Left lung (tissue), 10 donors: Measurements from ENCODE around the gene EGFR. TPM values are rescaled to one million over a fixed set of nuclear protein-coding genes. Genes with fewer than 3 reads are reported as not detected.
A peak's percentile ranks its signal among the peaks of the same experiment; 100 is the strongest.

Experiments used
- ATAC-seq: fragments of 200-7000 bp; cut with Tn5 transposase; one replicate; pipeline ENCODE4 v1.9.1; 2020; ENCODE audit warnings: moderate library complexity
- DNase-seq, 4 donors: peaks; one replicate each; pipeline ENCODE4 v3.0.0-alpha.2; 2013 to 2020
- H3K27ac ChIP-seq, 2 donors: fragments of 200-600 bp; sonication (generic) in 1 of 2; one replicate each; pipeline versions ENCODE4 v1.5.0 to v1.8.0; 2020 to 2021
- H3K27me3 ChIP-seq, 2 donors: fragments of 200-600 bp; sonication (generic) in 1 of 2; one replicate each; pipeline versions ENCODE4 v1.5.0 to v1.8.0; 2020 to 2021
- H3K36me3 ChIP-seq, 2 donors: fragments of 200-600 bp; sonication (generic) in 1 of 2; one replicate each; pipeline versions ENCODE4 v1.5.0 to v1.8.0; 2020 to 2021
- H3K4me1 ChIP-seq, 2 donors: fragments of 200-600 bp; one replicate each; pipeline ENCODE4 v1.8.0; 2021
- H3K4me3 ChIP-seq, 2 donors: fragments of 200-600 bp; sonication (generic) in 1 of 2; one replicate each; pipeline versions ENCODE4 v1.5.0 to v1.8.0; 2020 to 2021; ENCODE audit warnings: mild to moderate bottlenecking in 1 of 2
- H3K9me3 ChIP-seq, 2 donors: fragments of 200-600 bp; sonication (generic) in 1 of 2; one replicate each; pipeline versions ENCODE4 v1.5.0 to v1.8.0; 2020 to 2021
- intact Hi-C, 2 donors: fragments of 100-400 bp; cut with DNase I; formaldehyde crosslinking; loops; one replicate each; pipeline versions ENCODE4 v1.11.2 to v1.14.2; 2022
- polyA plus RNA-seq, 6 donors: library from polyadenylated mRNA; unstranded; fragments of 120-200 nt; gene quantifications; one replicate each; pipeline ENCODE4 v1.2.1, GENCODE V29; 2013; ENCODE audit not compliant: insufficient read length in 6 of 6
- total RNA-seq, 2 donors: library from RNA; stranded (reverse); fragmentation: NEBNext Ultra II Directional; extraction: Animal tissue kit (Norgen Biotek cat#: 25700); gene quantifications; one replicate each; pipeline ENCODE4 v1.2.1, GENCODE V29; 2021
- TF ChIP-seq, protein P1 (sequence below), 2 donors: fragments of 200-600 bp; sonication (generic) in 1 of 2; IDR thresholded peaks; one replicate each; pipeline versions ENCODE4 v1.5.0 to v1.8.0; 2021; ENCODE audit warnings: antibody characterized with exemption in 2 of 2
- donor health status: DM: no; HTN: yes; CAD: no.
- donor health status: DM: no; HTN: no; CAD: no.

EGFR gene
- total and polyA plus RNA-seq, 8 donors = 48.7 to 79.3 (median 54.1) TPM

DNA sequence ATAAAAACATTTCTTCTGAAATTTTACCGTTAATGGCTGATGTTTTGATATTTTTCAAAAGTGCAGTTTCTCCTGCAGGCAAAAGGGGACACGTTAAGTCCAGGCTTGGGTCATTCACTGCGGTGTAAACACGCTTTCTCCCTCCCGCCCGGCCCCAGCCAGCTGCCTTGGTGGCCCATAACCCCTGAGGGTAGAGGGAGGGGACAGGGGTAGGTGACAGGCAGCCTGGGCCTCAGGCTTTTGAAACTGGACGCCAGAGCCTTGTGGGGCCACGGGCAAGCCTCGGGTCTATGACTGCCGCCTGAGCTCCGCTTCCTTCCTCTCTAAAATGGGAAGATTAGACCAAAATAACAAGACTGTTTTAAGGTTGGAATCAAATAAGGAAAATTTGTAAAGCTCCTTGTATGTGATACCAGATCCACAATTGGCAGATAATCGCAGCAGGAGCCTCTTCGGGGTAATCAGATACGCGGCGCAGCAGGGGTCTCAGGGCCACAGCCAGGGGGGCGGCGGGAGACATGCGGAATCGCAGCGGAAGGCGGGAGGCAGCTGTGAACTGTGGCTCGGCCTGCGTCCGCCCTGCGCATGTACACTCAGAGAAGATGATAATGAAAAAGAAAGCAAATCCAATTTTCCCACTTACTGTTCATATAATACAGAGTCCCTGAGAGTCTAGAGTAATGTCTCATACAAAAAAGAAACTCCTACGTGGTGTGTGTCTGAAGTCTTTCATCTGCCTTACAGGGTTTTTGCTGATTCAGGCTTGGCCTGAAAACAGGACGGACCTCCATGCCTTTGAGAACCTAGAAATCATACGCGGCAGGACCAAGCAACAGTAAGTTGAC, 138.3 kb downstream of the EGFR start:
- ATAC-seq (peak; percentile 21), DNase-seq (peak in 2 of 4 donors; percentile 32 to 71)
- Histone ChIP-seq H3K4me3 (no peak overlapping the region), H3K36me3 (peaks cover 0 to 79% of the 10 kb centered on the region in 2 donors), H3K27ac (peak overlapping the region; percentile 41 to 69), H3K9me3 (no peaks in the 10 kb centered on the region), H3K4me1 (peaks cover 0 to 4% of the 10 kb centered on the region in 2 donors), H3K27me3 (no peaks in the 10 kb centered on the region)
- TF ChIP-seq, protein P1, sequence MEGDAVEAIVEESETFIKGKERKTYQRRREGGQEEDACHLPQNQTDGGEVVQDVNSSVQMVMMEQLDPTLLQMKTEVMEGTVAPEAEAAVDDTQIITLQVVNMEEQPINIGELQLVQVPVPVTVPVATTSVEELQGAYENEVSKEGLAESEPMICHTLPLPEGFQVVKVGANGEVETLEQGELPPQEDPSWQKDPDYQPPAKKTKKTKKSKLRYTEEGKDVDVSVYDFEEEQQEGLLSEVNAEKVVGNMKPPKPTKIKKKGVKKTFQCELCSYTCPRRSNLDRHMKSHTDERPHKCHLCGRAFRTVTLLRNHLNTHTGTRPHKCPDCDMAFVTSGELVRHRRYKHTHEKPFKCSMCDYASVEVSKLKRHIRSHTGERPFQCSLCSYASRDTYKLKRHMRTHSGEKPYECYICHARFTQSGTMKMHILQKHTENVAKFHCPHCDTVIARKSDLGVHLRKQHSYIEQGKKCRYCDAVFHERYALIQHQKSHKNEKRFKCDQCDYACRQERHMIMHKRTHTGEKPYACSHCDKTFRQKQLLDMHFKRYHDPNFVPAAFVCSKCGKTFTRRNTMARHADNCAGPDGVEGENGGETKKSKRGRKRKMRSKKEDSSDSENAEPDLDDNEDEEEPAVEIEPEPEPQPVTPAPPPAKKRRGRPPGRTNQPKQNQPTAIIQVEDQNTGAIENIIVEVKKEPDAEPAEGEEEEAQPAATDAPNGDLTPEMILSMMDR (IDR thresholded peaks at IDR 0.05) = no peak
- intact Hi-C loops = no loop called here

DNA sequence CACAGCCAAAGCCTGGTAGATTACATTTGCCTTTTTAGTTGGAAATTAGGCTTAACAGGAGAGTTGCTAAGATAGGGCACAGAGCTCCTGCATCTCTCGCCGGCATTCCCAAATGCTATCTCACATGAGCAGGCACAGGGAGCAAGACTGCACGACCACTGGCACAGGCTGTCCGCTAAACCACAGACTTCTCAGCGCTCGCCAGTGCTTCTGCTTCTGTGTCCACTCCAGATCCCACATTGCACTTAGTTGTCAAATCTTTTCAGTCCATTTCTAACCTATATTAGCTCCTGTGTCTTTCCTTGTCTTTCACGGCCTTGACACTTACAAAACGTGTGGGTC, 138.9 kb downstream of the EGFR start:
- intact Hi-C loops = no loop called here
- ATAC-seq (no peak), DNase-seq (no peak)
- H3K4me1 ChIP-seq = peaks cover 0 to 4% of the 10 kb centered on the region in 2 donors
- no peak overlapping the region for H3K27ac ChIP-seq
- H3K4me3 ChIP-seq = no peak overlapping the region
- TF ChIP-seq, protein P1 (IDR thresholded peaks at IDR 0.05) = no peak
- no peaks in the 10 kb centered on the region for H3K27me3 ChIP-seq
- peaks cover 0 to 77% of the 10 kb centered on the region in 2 donors for H3K36me3 ChIP-seq
- no peaks in the 10 kb centered on the region for H3K9me3 ChIP-seq

DNA sequence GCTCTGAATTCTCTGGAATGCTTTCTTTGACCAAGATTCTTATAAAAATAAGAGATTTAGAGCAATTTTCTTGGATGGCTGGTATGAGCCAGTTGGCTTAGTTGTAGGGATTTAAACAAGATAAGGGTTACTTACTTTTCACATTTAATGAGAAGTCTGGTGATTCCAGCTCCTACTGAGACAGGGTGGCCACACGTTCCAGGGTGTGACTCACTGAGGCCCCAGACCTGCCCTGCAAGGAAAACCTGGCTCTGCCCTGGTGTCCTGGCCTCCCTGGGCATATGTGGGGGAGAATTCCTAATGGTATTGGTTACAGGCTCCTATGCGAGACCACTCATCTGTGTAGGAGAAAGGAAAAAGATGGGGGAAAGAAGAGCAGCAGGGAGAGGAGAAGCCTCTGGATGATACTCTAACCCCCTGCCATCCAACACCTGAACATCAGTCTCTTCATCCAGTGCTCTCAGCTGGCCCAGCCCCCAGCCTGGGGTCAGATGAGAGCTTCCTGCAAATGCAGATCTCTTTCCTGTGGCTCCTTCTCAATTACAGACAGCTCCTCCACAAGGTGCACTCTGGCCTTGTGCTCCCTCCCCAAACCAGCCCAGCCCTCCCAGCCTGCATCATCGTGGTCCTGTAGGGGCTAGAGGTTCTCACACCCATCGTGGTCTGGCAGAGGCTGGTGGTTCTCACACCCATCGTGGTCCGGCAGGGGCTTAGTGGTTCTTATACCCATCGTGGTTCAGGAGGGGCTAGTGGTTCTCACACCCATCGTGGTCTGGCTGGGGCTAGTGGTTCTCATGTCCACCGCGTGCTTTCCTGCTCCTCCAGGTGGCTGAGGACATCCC, 139.9 kb downstream of the EGFR start:
- TF ChIP-seq, protein P1 (IDR thresholded peaks at IDR 0.05) = no peak
- no peak for ATAC-seq
- no peak overlapping the region for H3K27ac ChIP-seq

DNA sequence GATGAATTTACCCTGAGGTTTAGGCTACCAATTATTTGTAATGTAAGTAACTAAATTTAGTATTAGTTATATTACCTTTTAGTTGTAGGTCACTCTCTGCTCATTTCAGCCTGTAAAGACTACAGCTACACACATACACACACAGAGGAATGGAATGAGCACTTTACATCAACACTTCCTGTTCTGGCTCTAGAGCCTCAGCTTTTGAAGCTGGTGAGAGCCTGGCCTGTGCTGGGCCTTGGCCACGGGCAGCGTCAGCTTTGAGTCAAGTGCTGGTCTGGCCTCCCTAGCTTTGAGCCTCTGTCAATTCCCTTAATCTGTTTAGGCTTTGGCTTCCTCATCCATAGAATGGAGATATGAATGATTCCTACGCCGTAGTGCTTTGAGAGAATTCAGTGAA, 141.7 kb downstream of the EGFR start:
- intact Hi-C loops = no loop called here
- Histone ChIP-seq H3K36me3 (peaks cover 0 to 71% of the 10 kb centered on the region in 2 donors), H3K27ac (no peak overlapping the region), H3K4me3 (no peak overlapping the region), H3K27me3 (no peaks in the 10 kb centered on the region), H3K9me3 (no peaks in the 10 kb centered on the region), H3K4me1 (peaks cover 0 to 4% of the 10 kb centered on the region in 2 donors)
- TF ChIP-seq, protein P1 (IDR thresholded peaks at IDR 0.05) = no peak
- no peak for DNase-seq
- ATAC-seq = peak; percentile 89

More for the DNA sequence above, 139.9 kb downstream of the EGFR start:
- no peak for DNase-seq
- Histone ChIP-seq H3K36me3 (peaks cover 0 to 69% of the 10 kb centered on the region in 2 donors), H3K9me3 (no peaks in the 10 kb centered on the region), H3K4me3 (no peak overlapping the region), H3K27me3 (no peaks in the 10 kb centered on the region), H3K4me1 (peaks cover 0 to 4% of the 10 kb centered on the region in 2 donors)
- intact Hi-C loops = no loop called here

DNA sequence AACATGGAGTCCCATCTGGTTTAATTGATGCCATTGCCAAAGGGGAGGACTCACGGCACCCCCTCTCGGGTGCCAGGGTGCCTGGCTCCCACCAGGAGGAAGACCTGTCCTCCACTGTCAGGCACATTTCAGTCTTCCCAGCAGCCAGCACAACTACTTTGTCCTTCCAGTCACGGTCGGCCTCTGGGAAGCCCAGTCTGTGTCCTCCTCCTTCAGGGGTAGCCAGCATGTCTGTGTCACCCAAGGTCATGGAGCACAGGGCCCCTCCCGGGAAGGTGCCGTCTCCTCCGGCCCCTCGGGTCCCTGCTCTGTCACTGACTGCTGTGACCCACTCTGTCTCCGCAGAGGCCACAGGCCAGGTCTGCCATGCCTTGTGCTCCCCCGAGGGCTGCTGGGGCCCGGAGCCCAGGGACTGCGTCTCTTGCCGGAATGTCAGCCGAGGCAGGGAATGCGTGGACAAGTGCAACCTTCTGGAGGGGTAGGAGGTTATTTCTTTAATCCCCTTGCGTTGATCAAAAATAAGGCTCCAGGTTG, 142.4 kb downstream of the EGFR start:
- intact Hi-C loops = no loop called here
- peaks cover 0 to 71% of the 10 kb centered on the region in 2 donors for H3K36me3 ChIP-seq
- no peak for DNase-seq
- H3K27me3 ChIP-seq = no peaks in the 10 kb centered on the region
- H3K4me3 ChIP-seq = no peak overlapping the region
- TF ChIP-seq, protein P1 (IDR thresholded peaks at IDR 0.05) = no peak
- ATAC-seq = no peak
- no peak overlapping the region for H3K27ac ChIP-seq
- H3K4me1 ChIP-seq = peaks cover 0 to under 1% of the 10 kb centered on the region in 2 donors
- H3K9me3 ChIP-seq = no peaks in the 10 kb centered on the region
